HG03439 (cell line): ENCODE data around the gene RUNX3.

Source experiments
- ATAC-seq: cut with Tn5 transposase; IDR thresholded peaks from one replicate; pipeline ENCODE4 v1.9.1; 2021; ENCODE audit warnings: mild to moderate bottlenecking, moderate library complexity; ENCODE audit not compliant: unreplicated experiment

Gene RUNX3

GRCh38 chr1:24963943-24964693 lies 34.0 kb upstream of the RUNX3 start:
- ATAC-seq: no peak

GRCh38 chr1:24963099-24963872 lies 33.2 kb upstream of the RUNX3 start:
- ATAC-seq: no peak

GRCh38 chr1:24961961-24962861 lies 32.1 kb upstream of the RUNX3 start:
- ATAC-seq: no peak

GRCh38 chr1:24961334-24961733 lies 31.3 kb upstream of the RUNX3 start:
- ATAC-seq: no peak

GRCh38 chr1:24960071-24960801 lies 30.2 kb upstream of the RUNX3 start:
- ATAC-seq: no peak

- ATAC-seq: no peak
Measured at GRCh38 chr1:24959623-24959975, 29.5 kb upstream of the RUNX3 start.

GRCh38 chr1:24958766-24959622 lies 28.9 kb upstream of the RUNX3 start:
- ATAC-seq: no peak

GRCh38 chr1:24957808-24958752 lies 28.0 kb upstream of the RUNX3 start:
- no peak for ATAC-seq

- ATAC-seq: no peak
Measured at GRCh38 chr1:24957016-24957807, 27.1 kb upstream of the RUNX3 start.

GRCh38 chr1:24955779-24956365 lies 25.8 kb upstream of the RUNX3 start:
- ATAC-seq: no peak

GRCh38 chr1:24955161-24955560 lies 25.1 kb upstream of the RUNX3 start:
- ATAC-seq: no peak

GRCh38 chr1:24954631-24955030 lies 24.6 kb upstream of the RUNX3 start:
- ATAC-seq: no peak

GRCh38 chr1:24954022-24954421 lies 23.9 kb upstream of the RUNX3 start:
- no peak for ATAC-seq

- ATAC-seq: no peak
Measured at GRCh38 chr1:24952413-24952841, 22.4 kb upstream of the RUNX3 start.

- ATAC-seq: no peak
Measured at GRCh38 chr1:24951810-24952412, 21.8 kb upstream of the RUNX3 start.

- no peak for ATAC-seq
Measured at GRCh38 chr1:24951337-24951736, 21.3 kb upstream of the RUNX3 start.

GRCh38 chr1:24949331-24949881 lies 19.3 kb upstream of the RUNX3 start:
- no peak for ATAC-seq
